Lower lobe of right lung (tissue), 2 donors: ENCODE results near the gene MELK. TPM values are rescaled to one million over a fixed set of nuclear protein-coding genes. Genes with fewer than 3 reads are reported as not detected.

Experiments used
- ATAC-seq, 2 donors: fragments of 200-7000 bp; cut with Tn5 transposase; one replicate each; pipeline ENCODE4 v1.9.1; 2020 to 2022; ENCODE audit warnings: mild to moderate bottlenecking in 2 of 2, moderate library complexity in 2 of 2
- DNase-seq: peaks from one replicate; pipeline ENCODE4 v3.0.0-alpha.2; 2020
- H3K27ac ChIP-seq: fragments of 200-600 bp; one replicate; pipeline ENCODE4 v1.8.0; 2022
- H3K27me3 ChIP-seq: fragments of 200-600 bp; one replicate; pipeline ENCODE4 v1.8.0; 2022; ENCODE audit warnings: low read depth
- H3K36me3 ChIP-seq: fragments of 200-600 bp; one replicate; pipeline ENCODE4 v1.8.0; 2022; ENCODE audit warnings: mild to moderate bottlenecking
- H3K4me1 ChIP-seq: fragments of 200-600 bp; one replicate; pipeline ENCODE4 v1.8.0; 2022
- H3K4me3 ChIP-seq: fragments of 200-600 bp; one replicate; pipeline ENCODE4 v1.8.0; 2022; ENCODE audit warnings: mild to moderate bottlenecking
- H3K9me3 ChIP-seq: fragments of 200-600 bp; one replicate; pipeline ENCODE4 v1.8.0; 2022
- intact Hi-C: fragments of 100-400 bp; cut with DNase I; formaldehyde crosslinking; loops from one replicate; pipeline ENCODE4 v1.11.0; 2022
- total RNA-seq: library from RNA; stranded (reverse); fragmentation: NEBNext Ultra II Directional; extraction: Animal tissue kit (Norgen Biotek cat#: 25700); gene quantifications from one replicate; pipeline ENCODE4 v1.2.1, GENCODE V29; 2021
- TF ChIP-seq, protein P1 (sequence below): fragments of 200-600 bp; IDR thresholded peaks from one replicate; pipeline ENCODE4 v1.8.0; 2022; ENCODE audit warnings: antibody characterized with exemption, mild to moderate bottlenecking
- donor health status: DM: no; HTN: yes; CAD: no; lungs with severe emphysema.

The MELK gene
- total RNA-seq, 1 donor from 2014 or later: 1.7 TPM

DNA sequence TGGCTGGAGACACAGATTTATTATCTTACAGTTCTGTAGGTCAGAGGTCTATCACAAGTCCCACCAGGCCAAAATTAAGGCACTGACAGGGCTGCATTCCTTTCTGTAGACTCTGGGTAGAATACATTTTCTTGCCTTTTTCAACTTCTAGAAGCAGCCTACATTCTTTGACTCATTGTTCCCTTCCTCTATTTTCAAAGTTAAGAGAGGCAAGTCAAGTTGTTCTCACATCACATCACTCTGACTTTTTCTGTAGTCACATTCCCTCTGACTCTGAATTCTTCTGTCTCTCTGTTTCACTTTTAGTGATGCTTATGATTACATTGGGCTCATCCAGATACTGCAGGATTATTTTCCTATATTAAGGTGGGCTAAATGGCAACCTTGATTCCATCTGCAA, 119.0 kb downstream of the MELK start:
- Histone ChIP-seq H3K4me3 (no peak overlapping the region), H3K36me3 (no peaks in the 10 kb centered on the region), H3K4me1 (no peaks in the 10 kb centered on the region), H3K27me3 (peaks cover 6% of the 10 kb centered on the region), H3K27ac (no peak overlapping the region), H3K9me3 (no peaks in the 10 kb centered on the region)
- DNase-seq (no peak), ATAC-seq (no peak)
- intact Hi-C loops: no loop called here
- TF ChIP-seq, protein P1, sequence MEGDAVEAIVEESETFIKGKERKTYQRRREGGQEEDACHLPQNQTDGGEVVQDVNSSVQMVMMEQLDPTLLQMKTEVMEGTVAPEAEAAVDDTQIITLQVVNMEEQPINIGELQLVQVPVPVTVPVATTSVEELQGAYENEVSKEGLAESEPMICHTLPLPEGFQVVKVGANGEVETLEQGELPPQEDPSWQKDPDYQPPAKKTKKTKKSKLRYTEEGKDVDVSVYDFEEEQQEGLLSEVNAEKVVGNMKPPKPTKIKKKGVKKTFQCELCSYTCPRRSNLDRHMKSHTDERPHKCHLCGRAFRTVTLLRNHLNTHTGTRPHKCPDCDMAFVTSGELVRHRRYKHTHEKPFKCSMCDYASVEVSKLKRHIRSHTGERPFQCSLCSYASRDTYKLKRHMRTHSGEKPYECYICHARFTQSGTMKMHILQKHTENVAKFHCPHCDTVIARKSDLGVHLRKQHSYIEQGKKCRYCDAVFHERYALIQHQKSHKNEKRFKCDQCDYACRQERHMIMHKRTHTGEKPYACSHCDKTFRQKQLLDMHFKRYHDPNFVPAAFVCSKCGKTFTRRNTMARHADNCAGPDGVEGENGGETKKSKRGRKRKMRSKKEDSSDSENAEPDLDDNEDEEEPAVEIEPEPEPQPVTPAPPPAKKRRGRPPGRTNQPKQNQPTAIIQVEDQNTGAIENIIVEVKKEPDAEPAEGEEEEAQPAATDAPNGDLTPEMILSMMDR: no peak

DNA sequence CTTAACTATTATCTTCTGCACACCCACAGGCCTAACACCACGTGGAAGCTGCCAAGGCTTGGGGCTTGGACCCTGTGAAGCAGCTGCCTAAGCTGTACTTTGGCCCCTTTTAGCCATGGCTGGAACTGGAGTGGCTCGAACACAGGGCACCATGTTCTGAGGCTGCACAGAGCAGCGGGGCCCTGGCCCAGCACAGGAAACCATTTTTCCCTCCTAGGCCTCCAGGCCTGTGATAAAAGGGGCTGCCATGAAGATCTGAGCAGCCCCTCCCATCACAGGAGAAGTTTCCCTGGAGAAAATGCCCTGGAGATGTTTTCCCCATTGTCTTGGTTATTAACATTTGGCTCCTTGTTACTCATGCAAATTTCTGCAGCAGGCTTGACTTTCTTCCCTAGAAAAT, 126.3 kb downstream of the MELK start:
- H3K4me3 ChIP-seq: no peak overlapping the region
- DNase-seq (no peak), ATAC-seq (no peak)
- TF ChIP-seq, protein P1: no peak
- H3K9me3 ChIP-seq: peaks cover 9% of the 10 kb centered on the region
- H3K36me3 ChIP-seq: no peaks in the 10 kb centered on the region
- H3K27me3 ChIP-seq: peaks cover 6% of the 10 kb centered on the region
- intact Hi-C loops: no loop called here
- no peak overlapping the region for H3K27ac ChIP-seq
- H3K4me1 ChIP-seq: no peaks in the 10 kb centered on the region

DNA sequence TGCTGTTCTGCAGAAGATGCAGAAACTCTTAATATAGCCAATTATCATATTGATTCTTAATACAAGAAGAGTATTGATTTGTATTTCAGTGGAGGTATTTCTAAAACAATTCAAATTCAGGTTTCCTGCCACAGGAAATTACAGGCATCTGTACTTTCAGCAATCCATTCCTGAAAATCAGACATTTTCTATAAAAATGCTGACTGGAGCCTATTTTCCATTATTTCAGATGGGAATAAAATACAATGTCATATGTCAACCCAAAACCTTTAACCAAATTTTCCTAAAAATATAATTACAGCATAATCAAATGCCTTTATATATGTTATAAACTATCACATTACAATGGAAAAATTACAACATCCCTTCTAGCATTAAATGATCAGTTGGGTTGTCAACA, 131.5 kb downstream of the MELK start:
- H3K9me3 ChIP-seq: no peaks in the 10 kb centered on the region
- ATAC-seq (no peak), DNase-seq (no peak)
- intact Hi-C loops: no loop called here
- H3K27ac ChIP-seq: no peak overlapping the region
- no peaks in the 10 kb centered on the region for H3K4me1 ChIP-seq
- no peaks in the 10 kb centered on the region for H3K27me3 ChIP-seq
- H3K4me3 ChIP-seq: no peak overlapping the region
- TF ChIP-seq, protein P1: no peak
- no peaks in the 10 kb centered on the region for H3K36me3 ChIP-seq

DNA sequence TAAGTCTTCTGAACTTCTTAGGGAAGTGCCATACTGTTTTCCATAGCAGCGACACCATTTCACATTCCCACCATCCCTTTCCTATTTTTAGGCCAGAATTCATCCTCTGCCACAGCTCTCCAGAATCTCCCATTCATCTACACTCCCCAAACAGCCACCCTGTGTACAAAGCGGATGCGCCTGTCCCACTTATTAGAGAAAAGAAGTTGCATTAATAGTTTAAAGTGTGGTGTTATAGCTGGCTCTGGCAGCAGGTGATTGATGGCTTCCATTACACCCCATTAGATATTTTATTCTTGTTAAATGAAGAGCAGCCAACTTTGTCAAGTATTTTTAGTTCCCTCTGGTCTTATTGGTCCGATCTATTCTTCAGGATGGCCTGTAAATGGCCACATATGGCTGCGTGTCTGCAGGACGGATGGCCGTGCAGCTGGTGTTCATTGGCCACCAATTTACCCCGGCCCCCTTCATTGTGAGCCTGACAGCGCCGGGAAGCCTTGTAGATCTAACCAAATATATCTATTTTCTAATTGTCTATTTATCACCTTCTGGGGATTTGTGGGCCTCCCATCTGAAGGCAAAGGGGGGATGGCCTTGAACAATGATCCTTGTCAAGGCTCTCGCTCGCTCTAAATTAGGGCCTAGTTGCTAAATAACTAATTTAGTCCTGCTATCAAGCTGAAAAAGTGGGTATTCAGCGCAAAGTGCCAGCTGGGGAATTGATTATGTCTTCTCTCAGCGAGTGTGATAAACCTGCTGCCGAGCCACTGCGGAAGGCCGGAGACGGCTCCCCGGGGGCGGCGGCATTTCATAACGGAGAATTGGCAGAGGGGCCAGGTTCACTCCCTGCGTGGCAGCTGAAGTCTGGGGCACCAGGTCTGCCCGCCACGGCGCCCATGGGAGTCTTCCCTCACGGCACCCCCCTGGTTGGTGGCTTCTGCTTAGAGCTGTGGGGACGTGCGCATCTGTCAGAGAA, 141.1 kb downstream of the MELK start:
- no peak overlapping the region for H3K4me3 ChIP-seq
- no peaks in the 10 kb centered on the region for H3K27me3 ChIP-seq
- H3K27ac ChIP-seq: no peak overlapping the region
- no peak for ATAC-seq
- no peaks in the 10 kb centered on the region for H3K9me3 ChIP-seq
- H3K4me1 ChIP-seq: no peaks in the 10 kb centered on the region
- intact Hi-C loops: no loop called here
- H3K36me3 ChIP-seq: no peaks in the 10 kb centered on the region
- TF ChIP-seq, protein P1: no peak
- no peak for DNase-seq

DNA sequence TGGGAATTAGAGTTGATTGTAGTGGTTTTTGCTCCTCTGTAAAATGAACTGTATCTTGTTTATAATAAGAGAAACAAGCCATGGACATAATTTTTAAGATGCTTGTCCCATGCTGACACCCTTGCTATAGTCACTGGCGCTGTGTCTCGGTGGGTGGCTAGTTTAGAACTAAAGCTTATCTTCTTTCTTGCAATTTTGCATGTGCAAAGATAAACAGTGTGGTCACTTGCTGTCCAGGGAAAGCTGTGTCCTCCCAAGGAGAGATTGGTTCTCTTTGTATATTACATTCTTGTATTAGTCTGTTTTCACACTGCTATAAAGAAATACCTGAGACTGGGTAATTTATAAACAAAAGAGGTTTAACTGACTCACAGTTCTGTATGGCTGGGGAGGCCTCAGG, 143.8 kb downstream of the MELK start:
- TF ChIP-seq, protein P1: no peak
- Histone ChIP-seq H3K9me3 (no peaks in the 10 kb centered on the region), H3K4me1 (no peaks in the 10 kb centered on the region), H3K27ac (no peak overlapping the region), H3K36me3 (no peaks in the 10 kb centered on the region), H3K4me3 (no peak overlapping the region), H3K27me3 (no peaks in the 10 kb centered on the region)
- no peak for DNase-seq
- ATAC-seq: no peak
- intact Hi-C loops: no loop called here
